22Rv1 (cell line): Measurements from ENCODE around the gene DDX5.

Experiments
- CTCF ChIP-seq: fragments of 450-650 bp; IDR thresholded peaks from 2 replicates; pipeline ENCODE4 v1.5.1; 2017; ENCODE audit warnings: mild to moderate bottlenecking
- ZFX ChIP-seq: fragments of 450-650 bp; IDR thresholded peaks from 2 replicates; pipeline ENCODE4 v1.6.1; 2017; ENCODE audit warnings: antibody characterized with exemption, borderline replicate concordance

- TF ChIP-seq CTCF, result no peak
- TF ChIP-seq ZFX, result no peak
Measured at GRCh38 chr17:64491994-64492393, 14.1 kb downstream of the DDX5 start.
